Neural crest cell (in vitro differentiated cells): ENCODE data around the gene FKBP6. TPM values are rescaled to one million over a fixed set of nuclear protein-coding genes. Genes with fewer than 3 reads are reported as not detected.
"Not testable (repeated sequence)": the region's sequence is repeated elsewhere in the genome, so short reads cannot be mapped to it uniquely, and the experiment has no call there.

Source experiments
- DNase-seq: peaks from one replicate; pipeline ENCODE4 v3.0.0; 2021; ENCODE audit warnings: low read depth, mixed read lengths, low spot score
- H3K27ac Mint-ChIP-seq: one replicate; pipeline ENCODE4 v1.8.0; 2021; ENCODE audit warnings: mild to moderate bottlenecking, mixed read lengths; ENCODE audit not compliant: unreplicated experiment
- H3K27me3 Mint-ChIP-seq: 2 replicates; pipeline ENCODE4 v1.8.0; 2021; ENCODE audit warnings: low read depth, mild to moderate bottlenecking, mixed read lengths
- H3K36me3 Mint-ChIP-seq: 2 replicates; pipeline ENCODE4 v1.8.0; 2021; ENCODE audit warnings: low read depth, mild to moderate bottlenecking, mixed read lengths
- H3K4me1 Mint-ChIP-seq: 2 replicates; pipeline ENCODE4 v1.8.0; 2021; ENCODE audit warnings: mixed read lengths
- H3K4me3 Mint-ChIP-seq: one replicate; pipeline ENCODE4 v1.8.0; 2021; ENCODE audit warnings: mild to moderate bottlenecking, mixed read lengths
- H3K9me3 Mint-ChIP-seq: 2 replicates; pipeline ENCODE4 v1.8.0; 2021; ENCODE audit warnings: mixed read lengths
- total RNA-seq: library from RNA; stranded (reverse); gene quantifications from 2 replicates; pipeline ENCODE4 v1.2.1, GENCODE V29; 2021
- TF ChIP-seq, protein P1 (sequence below): fragments of 200-600 bp; sonication (generic); conservative IDR thresholded peaks from 2 replicates; pipeline ENCODE4 v1.5.0; 2021; ENCODE audit warnings: antibody characterized with exemption, mild to moderate bottlenecking

Gene FKBP6
- total RNA-seq, 1 donor from 2014 or later: not detected

DNA sequence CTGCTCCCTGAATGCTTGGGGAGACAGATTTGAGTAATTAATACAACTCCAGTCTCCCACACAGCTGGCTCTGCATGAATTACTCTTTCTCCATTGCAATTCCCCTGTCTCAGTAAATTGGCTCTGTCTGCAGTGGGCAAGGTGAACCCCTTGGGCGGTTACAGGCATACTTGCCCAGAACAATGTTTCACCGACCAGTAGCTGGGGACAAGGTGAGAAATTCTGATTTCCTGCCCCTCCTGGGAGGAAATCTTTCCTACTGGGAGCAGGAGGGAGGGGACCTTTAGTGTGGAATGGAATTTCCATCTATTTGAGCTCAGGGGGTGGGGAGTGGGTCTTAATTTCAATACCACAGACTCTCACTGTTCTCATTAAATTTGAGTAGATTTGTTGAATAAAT lies 63.4 kb downstream of the FKBP6 start:
- DNase-seq: no peak
- peaks cover 8% of the 10 kb centered on the region for H3K9me3 Mint-ChIP-seq
- peaks cover 3% of the 10 kb centered on the region for H3K27me3 Mint-ChIP-seq
- H3K4me1 Mint-ChIP-seq: peaks cover 7% of the 10 kb centered on the region
- no peak overlapping the region for H3K4me3 Mint-ChIP-seq
- TF ChIP-seq, protein P1, sequence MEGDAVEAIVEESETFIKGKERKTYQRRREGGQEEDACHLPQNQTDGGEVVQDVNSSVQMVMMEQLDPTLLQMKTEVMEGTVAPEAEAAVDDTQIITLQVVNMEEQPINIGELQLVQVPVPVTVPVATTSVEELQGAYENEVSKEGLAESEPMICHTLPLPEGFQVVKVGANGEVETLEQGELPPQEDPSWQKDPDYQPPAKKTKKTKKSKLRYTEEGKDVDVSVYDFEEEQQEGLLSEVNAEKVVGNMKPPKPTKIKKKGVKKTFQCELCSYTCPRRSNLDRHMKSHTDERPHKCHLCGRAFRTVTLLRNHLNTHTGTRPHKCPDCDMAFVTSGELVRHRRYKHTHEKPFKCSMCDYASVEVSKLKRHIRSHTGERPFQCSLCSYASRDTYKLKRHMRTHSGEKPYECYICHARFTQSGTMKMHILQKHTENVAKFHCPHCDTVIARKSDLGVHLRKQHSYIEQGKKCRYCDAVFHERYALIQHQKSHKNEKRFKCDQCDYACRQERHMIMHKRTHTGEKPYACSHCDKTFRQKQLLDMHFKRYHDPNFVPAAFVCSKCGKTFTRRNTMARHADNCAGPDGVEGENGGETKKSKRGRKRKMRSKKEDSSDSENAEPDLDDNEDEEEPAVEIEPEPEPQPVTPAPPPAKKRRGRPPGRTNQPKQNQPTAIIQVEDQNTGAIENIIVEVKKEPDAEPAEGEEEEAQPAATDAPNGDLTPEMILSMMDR: no peak
- peaks cover 8% of the 10 kb centered on the region for H3K36me3 Mint-ChIP-seq
- no peak overlapping the region for H3K27ac Mint-ChIP-seq

DNA sequence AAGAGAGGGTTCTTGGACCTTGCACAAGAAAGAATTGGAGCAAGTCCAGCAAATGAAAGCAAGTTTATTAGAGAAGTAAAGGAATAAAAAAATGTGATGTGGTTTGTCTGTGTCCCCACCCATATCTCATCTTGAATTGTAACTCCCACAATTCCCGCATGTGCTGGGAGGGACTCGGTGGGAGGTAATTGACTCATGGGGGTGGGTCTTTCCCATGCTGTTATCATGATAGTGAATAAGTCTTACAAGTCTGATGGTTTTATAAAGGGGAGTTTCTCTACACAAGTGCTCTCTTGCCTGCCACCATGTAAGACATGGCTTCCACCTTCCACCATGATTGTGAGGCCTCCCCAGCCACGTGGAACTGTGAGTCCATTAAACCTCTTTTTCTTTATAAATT lies 66.5 kb downstream of the FKBP6 start:
- Mint-ChIP-seq H3K27ac (no peak overlapping the region), H3K36me3 (no peaks in the 10 kb centered on the region), H3K4me1 (peaks cover 12% of the 10 kb centered on the region), H3K27me3 (no peaks in the 10 kb centered on the region), H3K4me3 (no peak overlapping the region), H3K9me3 (no peaks in the 10 kb centered on the region)
- TF ChIP-seq, protein P1: no peak
- DNase-seq: no peak

DNA sequence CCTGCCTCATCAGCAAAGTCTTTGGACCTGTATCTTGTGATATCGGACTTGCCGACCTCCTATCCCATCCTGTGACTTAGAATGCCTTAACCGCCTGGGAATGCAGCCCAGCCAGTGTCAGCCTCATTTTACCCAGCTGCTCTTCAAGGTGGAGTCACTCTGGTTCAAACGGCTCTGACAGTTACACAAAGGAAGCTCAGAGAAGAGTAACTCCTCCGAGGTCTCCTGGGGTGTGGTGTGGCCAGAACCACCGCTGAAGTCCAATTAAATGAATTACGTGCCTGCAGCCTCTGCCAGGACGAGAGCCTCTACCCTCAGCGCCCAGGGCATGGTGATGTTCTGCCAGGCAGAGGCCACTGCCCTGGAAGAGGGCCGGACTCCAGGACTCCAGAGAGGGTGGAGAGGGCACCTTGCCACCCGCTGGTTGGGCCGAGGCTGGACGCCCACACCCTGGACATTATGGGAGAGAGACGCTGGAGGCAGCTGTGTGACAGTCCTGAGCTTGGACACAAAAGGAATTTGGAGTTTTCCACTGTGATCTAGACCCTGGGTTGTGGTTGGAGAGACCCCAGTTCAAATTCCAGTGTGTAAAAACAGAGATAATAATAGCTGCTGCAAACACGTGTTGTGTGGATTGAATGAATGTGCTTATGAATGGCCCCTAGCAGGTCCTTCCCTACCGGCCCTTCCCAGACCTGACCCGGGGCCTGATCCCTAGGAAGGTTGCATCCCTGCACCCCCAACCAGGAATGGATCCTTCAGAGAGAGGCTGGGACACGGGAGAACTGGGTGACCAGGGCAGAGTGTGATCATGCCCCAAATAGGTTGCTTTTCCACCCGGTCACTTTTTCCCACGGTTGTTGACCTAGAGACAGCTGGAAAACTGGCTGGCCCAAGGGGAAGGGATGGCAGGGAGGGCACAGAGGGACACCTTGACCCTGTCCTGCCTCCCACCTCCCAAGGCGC lies 67.9 kb downstream of the FKBP6 start:
- DNase-seq: no peak
- Mint-ChIP-seq H3K27ac (no peak overlapping the region), H3K36me3 (no peaks in the 10 kb centered on the region), H3K27me3 (no peaks in the 10 kb centered on the region), H3K4me1 (peaks cover 12% of the 10 kb centered on the region), H3K9me3 (no peaks in the 10 kb centered on the region), H3K4me3 (no peak overlapping the region)
- TF ChIP-seq, protein P1: no peak

- no peaks in the 10 kb centered on the region for H3K36me3 Mint-ChIP-seq
- H3K4me3 Mint-ChIP-seq: peak overlapping the region; percentile 68
- H3K9me3 Mint-ChIP-seq: no peaks in the 10 kb centered on the region
- no peaks in the 10 kb centered on the region for H3K27me3 Mint-ChIP-seq
- DNase-seq: no peak
- peaks cover 12% of the 10 kb centered on the region for H3K4me1 Mint-ChIP-seq
- peak overlapping the region; percentile 60 for H3K27ac Mint-ChIP-seq
- TF ChIP-seq, protein P1: no peak
Observed at GRCh38 chr7:73397521-73398281, 69.7 kb downstream of the FKBP6 start.

- not testable (repeated sequence) for H3K36me3 Mint-ChIP-seq, H3K27me3 Mint-ChIP-seq, H3K9me3 Mint-ChIP-seq, H3K4me3 Mint-ChIP-seq, DNase-seq, H3K27ac Mint-ChIP-seq
- H3K4me1 Mint-ChIP-seq: peaks cover 12% of the 10 kb centered on the region
Observed at GRCh38 chr7:73399185-73400050, 71.5 kb downstream of the FKBP6 start.

DNA sequence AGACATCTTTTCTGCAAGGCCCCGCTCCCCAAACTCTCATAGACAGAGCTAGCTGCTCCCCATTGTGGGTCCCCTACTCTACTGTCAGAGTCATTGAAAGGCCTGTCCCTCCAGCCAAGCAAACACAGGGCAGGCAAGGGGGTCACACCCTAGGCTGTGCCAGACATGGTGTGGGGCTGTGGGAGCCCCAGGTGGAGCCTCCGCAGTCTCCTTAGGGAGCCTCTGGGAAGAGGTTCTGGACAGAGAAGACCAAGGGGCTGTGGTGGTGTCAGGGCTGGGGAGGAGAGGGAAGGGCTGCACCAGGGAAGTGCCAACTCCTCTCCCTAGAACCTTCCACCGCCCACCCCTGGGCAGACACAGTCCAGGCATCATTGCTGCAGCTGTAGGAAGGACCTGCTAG lies 76.9 kb downstream of the FKBP6 start:
- H3K36me3 Mint-ChIP-seq, H3K9me3 Mint-ChIP-seq, H3K4me3 Mint-ChIP-seq, H3K4me1 Mint-ChIP-seq, DNase-seq, H3K27ac Mint-ChIP-seq, H3K27me3 Mint-ChIP-seq: not testable (repeated sequence)
